Activated T-helper 2 cell treated with anti-CD3 and anti-CD28 coated beads, Interferon-gamma antibody, Interleukin-2, Interleukin-4, amounts not matched to agents 10 μg/mL and 5 μg/mL and 100 μg/mL, durations not matched to agents 14 hours and 24 hours and 36 hours (primary cell): Measurements from ENCODE around the gene MPL. TPM values are rescaled to one million over a fixed set of nuclear protein-coding genes. Genes with fewer than 3 reads are reported as not detected.
A peak's percentile ranks its signal among the peaks of the same experiment; 100 is the strongest.

ENCODE experiments used
- DNase-seq: peaks from one replicate; pipeline ENCODE4 v3.0.0; 2021; ENCODE audit warnings: low spot score
- H3K27ac Mint-ChIP-seq: one replicate; pipeline ENCODE4 v1.8.0; 2021; ENCODE audit warnings: mixed read lengths
- H3K27me3 Mint-ChIP-seq: one replicate; pipeline ENCODE4 v1.8.0; 2021; ENCODE audit warnings: low read depth, mixed read lengths
- H3K36me3 Mint-ChIP-seq: one replicate; pipeline ENCODE4 v1.8.0; 2021; ENCODE audit warnings: low read depth, mixed read lengths
- H3K4me1 Mint-ChIP-seq: one replicate; pipeline ENCODE4 v1.8.0; 2021; ENCODE audit warnings: low read depth, mixed read lengths
- H3K4me3 Mint-ChIP-seq: one replicate; pipeline ENCODE4 v1.8.0; 2021; ENCODE audit warnings: low read depth, mild to moderate bottlenecking, moderate library complexity, mixed read lengths
- H3K9me3 Mint-ChIP-seq: one replicate; pipeline ENCODE4 v1.8.0; 2021; ENCODE audit warnings: mixed read lengths
- intact Hi-C: fragments of 100-400 bp; cut with micrococcal nuclease; formaldehyde crosslinking; loops from one replicate; pipeline ENCODE4 v1.15.1; 2023
- total RNA-seq: library from RNA; stranded (reverse); gene quantifications from 2 replicates; pipeline ENCODE4 v1.2.3, GENCODE V29; 2022

The MPL gene
- total RNA-seq, 1 donor from 2014 or later = not detected

DNA sequence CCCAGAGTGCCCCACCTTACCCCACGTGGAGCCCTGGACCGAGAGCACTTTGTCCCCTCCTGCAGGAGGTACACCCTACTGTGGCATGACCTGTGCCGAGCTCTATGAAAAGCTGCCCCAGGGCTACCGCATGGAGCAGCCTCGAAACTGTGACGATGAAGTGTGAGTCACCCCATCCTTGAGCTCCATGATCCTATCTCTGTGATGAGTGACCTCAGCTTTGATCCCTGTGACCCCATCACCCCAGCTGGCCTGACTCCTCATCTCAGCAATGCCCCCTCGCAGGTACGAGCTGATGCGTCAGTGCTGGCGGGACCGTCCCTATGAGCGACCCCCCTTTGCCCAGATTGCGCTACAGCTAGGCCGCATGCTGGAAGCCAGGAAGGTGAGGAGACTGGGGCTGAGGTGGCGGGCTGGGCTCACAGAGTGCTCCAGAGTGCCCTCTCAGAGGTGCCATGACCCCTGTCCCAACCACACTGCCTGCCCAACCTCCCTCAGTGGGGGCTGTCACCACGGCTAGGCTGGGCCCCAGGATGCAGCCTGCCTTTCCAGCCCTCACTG, 16.2 kb upstream of the MPL start:
- no peak for DNase-seq
- Mint-ChIP-seq H3K36me3 (peaks cover 5% of the 10 kb centered on the region), H3K27me3 (no peaks in the 10 kb centered on the region), H3K27ac (no peak overlapping the region), H3K9me3 (peaks cover 18% of the 10 kb centered on the region), H3K4me3 (no peak overlapping the region), H3K4me1 (peaks cover 16% of the 10 kb centered on the region)
- intact Hi-C loops = no loop called here

- peaks cover 19% of the 10 kb centered on the region for H3K4me1 Mint-ChIP-seq
- DNase-seq = no peak
- H3K27me3 Mint-ChIP-seq = no peaks in the 10 kb centered on the region
- peaks cover 5% of the 10 kb centered on the region for H3K36me3 Mint-ChIP-seq
- H3K27ac Mint-ChIP-seq = no peak overlapping the region
- H3K9me3 Mint-ChIP-seq = peaks cover 23% of the 10 kb centered on the region
- intact Hi-C loops = no loop called here
- H3K4me3 Mint-ChIP-seq = no peak overlapping the region
Observed at GRCh38 chr1:43322506-43322905, 15.1 kb upstream of the MPL start.

- H3K27me3 Mint-ChIP-seq = no peaks in the 10 kb centered on the region
Observed at GRCh38 chr1:43324810-43325209, 12.8 kb upstream of the MPL start.

DNA sequence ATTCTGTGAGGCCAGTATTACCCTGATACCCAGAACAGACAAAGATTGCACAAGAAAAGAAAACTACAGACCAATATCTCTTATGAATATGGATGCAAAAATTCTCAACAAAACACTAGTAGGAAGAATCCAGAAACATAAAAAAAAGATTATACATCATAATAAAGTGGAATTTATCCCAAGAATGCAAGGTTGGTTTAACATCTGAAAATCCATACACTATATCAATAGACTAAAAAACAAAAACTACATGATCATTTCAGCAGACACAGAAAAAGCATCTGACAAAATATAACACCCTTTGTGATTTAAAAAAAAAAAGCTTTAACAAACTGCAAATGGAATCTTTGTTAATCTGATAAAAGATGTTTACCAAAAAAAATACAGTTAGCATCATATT, 12.2 kb upstream of the MPL start:
- intact Hi-C loops = no loop called here
- H3K27me3 Mint-ChIP-seq = no peaks in the 10 kb centered on the region
- H3K36me3 Mint-ChIP-seq = peaks cover 5% of the 10 kb centered on the region
- peaks cover 19% of the 10 kb centered on the region for H3K4me1 Mint-ChIP-seq
- H3K9me3 Mint-ChIP-seq = peaks cover 28% of the 10 kb centered on the region
- no peak overlapping the region for H3K4me3 Mint-ChIP-seq
- DNase-seq = no peak
- no peak overlapping the region for H3K27ac Mint-ChIP-seq

More at GRCh38 chr1:43324810-43325209, 12.8 kb upstream of the MPL start:
- Mint-ChIP-seq H3K9me3 (peaks cover 28% of the 10 kb centered on the region), H3K4me3 (no peak overlapping the region), H3K4me1 (peaks cover 16% of the 10 kb centered on the region), H3K36me3 (peaks cover 5% of the 10 kb centered on the region), H3K27ac (no peak overlapping the region)
- intact Hi-C loops = no loop called here
- DNase-seq = no peak

DNA sequence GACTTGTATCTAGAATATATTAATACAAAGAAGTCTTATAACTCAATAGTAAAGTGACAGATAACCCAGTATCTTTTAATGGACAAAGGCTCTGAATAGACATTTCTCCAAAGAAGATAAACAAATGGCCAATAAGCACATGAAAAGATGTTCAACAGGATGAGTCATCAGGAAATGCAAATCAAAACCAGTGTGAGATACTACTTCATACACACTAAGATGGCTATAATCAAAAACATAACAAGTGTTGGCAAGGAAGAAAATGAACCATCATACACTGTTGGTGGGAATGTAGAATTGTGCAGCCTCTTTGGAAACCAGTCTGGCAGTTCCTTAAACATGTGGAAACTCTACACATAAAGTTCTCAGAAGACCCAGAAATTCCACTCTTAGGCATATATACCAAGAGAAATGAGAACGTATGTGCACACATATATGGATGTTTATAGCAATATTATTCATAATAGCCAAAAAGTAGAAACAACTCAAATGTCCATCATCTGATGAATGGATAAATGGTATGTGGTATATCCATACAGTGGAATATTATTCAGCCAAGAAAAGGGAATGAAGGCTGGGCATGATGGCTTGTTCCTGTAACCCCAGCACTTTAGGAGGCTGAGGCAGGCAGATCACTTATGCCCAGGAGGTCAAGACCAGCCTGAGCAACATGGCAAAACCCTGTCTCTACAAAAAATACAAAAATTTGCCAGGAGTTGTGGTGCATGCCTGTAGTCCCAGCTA, 9.9 kb upstream of the MPL start:
- DNase-seq = no peak
- H3K4me1 Mint-ChIP-seq = peaks cover 25% of the 10 kb centered on the region
- intact Hi-C loops = no loop called here
- H3K27ac Mint-ChIP-seq = no peak overlapping the region
- no peaks in the 10 kb centered on the region for H3K27me3 Mint-ChIP-seq
- peaks cover 28% of the 10 kb centered on the region for H3K9me3 Mint-ChIP-seq
- peaks cover 5% of the 10 kb centered on the region for H3K36me3 Mint-ChIP-seq
- no peak overlapping the region for H3K4me3 Mint-ChIP-seq

DNA sequence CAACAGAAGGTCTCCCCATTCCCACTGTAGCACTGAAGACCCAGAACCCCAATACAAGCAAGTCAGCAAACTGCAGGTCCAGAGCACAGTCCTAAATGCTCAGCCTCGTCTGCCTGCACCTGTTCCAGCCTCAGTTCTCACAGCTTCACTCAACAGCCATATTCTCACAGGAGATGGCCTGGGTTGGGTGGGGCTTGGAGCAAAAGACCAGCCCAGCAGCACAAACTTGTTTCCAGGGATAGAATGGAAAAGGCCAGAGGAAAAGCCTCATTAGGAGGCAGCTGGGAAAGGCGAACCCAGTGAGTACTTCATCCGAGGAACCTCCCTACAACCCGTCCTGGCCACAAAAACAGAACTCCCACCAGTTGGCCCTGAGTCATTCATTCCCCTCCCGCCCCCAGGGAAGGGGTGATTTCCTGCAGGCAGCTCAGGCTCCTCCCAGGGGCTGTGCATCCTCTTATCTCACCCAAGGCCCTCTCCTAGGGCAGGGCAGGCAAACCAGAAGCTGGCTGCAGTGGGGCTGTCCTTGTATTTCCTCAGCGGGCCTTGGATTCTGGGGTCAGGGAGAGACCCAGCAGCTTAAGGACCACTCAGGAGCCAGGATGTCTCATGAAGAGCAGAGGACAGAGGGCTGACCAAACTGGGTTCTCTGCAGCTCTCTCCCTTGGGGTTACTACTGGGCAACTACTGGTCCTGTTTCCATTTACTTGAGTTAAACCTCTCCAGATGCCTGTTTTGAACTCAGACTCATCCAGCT, 7.4 kb upstream of the MPL start:
- DNase-seq = no peak
- no peaks in the 10 kb centered on the region for H3K27me3 Mint-ChIP-seq
- intact Hi-C loops = loop anchor here (2.0 kb wide), 2 partner anchors 15 to 35 kb away; no protein-coding TSS in a partner anchor
- H3K36me3 Mint-ChIP-seq = no peaks in the 10 kb centered on the region
- no peak overlapping the region for H3K4me3 Mint-ChIP-seq
- peak overlapping the region; percentile 65 for H3K27ac Mint-ChIP-seq
- peaks cover 22% of the 10 kb centered on the region for H3K4me1 Mint-ChIP-seq
- peaks cover 17% of the 10 kb centered on the region for H3K9me3 Mint-ChIP-seq

DNA sequence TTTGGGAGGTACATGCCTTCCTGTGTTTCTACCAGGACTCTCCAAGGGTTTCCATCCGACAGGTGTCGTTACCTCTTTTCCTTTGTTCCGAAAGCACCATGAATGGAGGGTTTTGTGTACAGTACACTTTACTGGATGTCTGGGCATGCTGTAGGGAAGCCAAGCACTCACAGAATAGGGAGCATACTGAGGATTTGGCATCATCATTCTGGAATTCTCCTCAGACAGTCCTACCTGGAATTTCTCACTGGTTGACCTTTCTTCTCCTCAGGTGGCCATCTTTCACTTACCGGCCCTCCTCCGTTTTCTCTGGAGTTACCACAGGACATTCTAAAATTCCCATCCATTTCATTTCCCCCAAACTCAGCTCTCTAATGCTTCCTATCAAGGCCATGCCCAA, 5.9 kb upstream of the MPL start:
- Mint-ChIP-seq H3K36me3 (no peaks in the 10 kb centered on the region), H3K27ac (no peak overlapping the region), H3K27me3 (no peaks in the 10 kb centered on the region), H3K4me1 (peaks cover 22% of the 10 kb centered on the region), H3K9me3 (peaks cover 10% of the 10 kb centered on the region), H3K4me3 (no peak overlapping the region)
- intact Hi-C loops = loop anchor here (2.0 kb wide), 2 partner anchors 13 to 37 kb away; no protein-coding TSS in a partner anchor
- no peak for DNase-seq

DNA sequence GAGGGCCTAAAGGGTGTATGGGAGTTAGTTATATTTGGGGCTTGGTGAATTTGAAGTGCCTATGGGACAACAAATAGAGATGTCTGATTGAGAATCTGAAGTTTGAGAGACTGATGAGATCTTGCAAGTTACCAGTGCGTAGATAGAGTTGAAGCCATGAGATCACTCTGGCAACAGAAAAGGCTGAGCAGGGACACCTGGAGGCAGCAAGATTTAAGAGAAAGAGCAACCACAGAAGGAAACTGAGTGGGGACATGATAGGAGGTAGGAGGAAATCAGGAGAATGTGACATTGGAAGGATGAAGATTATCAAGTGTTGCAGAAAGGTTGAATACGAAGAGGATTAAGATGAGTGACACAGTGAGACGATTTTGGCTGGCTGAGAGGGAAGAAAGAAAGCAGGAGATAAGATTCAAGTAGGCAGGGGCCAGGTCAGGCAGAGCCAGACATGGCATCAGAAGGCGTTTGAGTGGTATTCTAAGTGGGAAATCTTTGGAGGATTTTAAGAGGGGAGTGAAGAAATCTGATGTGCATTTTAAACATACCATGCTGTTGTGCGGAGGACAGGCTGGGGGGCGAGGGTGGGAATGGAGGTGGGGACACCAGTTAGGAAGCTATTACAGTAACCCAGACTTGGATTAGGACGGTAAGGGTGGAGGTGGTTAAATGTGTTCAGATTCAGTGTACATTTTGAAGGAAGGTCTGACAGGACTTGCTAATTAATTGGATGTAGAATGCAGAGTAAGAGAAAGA, 3.0 kb upstream of the MPL start:
- Mint-ChIP-seq H3K27ac (peak overlapping the region; percentile 1), H3K9me3 (no peaks in the 10 kb centered on the region), H3K4me3 (no peak overlapping the region), H3K27me3 (no peaks in the 10 kb centered on the region), H3K4me1 (peaks cover 13% of the 10 kb centered on the region), H3K36me3 (no peaks in the 10 kb centered on the region)
- DNase-seq = no peak
- intact Hi-C loops = no loop called here

DNA sequence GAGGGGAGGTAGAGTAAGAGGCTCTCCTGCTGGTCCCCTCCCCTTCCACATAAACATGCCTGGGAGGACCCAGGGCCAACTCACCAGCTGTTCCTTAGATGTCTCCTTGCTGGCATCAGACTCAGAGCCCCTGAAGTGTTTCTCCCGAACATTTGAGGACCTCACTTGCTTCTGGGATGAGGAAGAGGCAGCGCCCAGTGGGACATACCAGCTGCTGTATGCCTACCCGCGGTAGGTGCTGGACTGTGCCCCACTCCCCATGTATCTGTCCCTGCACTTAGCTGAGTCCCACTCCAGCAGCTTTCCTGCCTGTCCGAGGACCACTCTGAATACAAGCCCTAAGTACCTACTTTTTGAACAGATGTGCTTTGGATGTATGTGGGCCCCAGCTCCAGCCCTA, 383 bp downstream of the MPL start:
- no peak for DNase-seq
- no peak overlapping the region for H3K4me3 Mint-ChIP-seq
- no peaks in the 10 kb centered on the region for H3K9me3 Mint-ChIP-seq
- H3K27me3 Mint-ChIP-seq = no peaks in the 10 kb centered on the region
- H3K36me3 Mint-ChIP-seq = no peaks in the 10 kb centered on the region
- no peak overlapping the region for H3K27ac Mint-ChIP-seq
- no peaks in the 10 kb centered on the region for H3K4me1 Mint-ChIP-seq
- intact Hi-C loops = no loop called here

- no peak overlapping the region for H3K4me3 Mint-ChIP-seq
- DNase-seq = no peak
Observed at GRCh38 chr1:43339584-43340232, 2.1 kb downstream of the MPL start.

GRCh38 chr1:43340559-43340958, 2.9 kb downstream of the MPL start:
- no peaks in the 10 kb centered on the region for H3K36me3 Mint-ChIP-seq
- no peak overlapping the region for H3K27ac Mint-ChIP-seq
- no peaks in the 10 kb centered on the region for H3K27me3 Mint-ChIP-seq
- no peak for DNase-seq
- no peaks in the 10 kb centered on the region for H3K9me3 Mint-ChIP-seq
- intact Hi-C loops = no loop called here
- H3K4me1 Mint-ChIP-seq = peaks cover 15% of the 10 kb centered on the region
- H3K4me3 Mint-ChIP-seq = no peak overlapping the region

More at GRCh38 chr1:43339584-43340232, 2.1 kb downstream of the MPL start:
- Mint-ChIP-seq H3K36me3 (no peaks in the 10 kb centered on the region), H3K27me3 (no peaks in the 10 kb centered on the region), H3K4me1 (peaks cover 10% of the 10 kb centered on the region), H3K9me3 (no peaks in the 10 kb centered on the region), H3K27ac (no peak overlapping the region)
- intact Hi-C loops = no loop called here

DNA sequence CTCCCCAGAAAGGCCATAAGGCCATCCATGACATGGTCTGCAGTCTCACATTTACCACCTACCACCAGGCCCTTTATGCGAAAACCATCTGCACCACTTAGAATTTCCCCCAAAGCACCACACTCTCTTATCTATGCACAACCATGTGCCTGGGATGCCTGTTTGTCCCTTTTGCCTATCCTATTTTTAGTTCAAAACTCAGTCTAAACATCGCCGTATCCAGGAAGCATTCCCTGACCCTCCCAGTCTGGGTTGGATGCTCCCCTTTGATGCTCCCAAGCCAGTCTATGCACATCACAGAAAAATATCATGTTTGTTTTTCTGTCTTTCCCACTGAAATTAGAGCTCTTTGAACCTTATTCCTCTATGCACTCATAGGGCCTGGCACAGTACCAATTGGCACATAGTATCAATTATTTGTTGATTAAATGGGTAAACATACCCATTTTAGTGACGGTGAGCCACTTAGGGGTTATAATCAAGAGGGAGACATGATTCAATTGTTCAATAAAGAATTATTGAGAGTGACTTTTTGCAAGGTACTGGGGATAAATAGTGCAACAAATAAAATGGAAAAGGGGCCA, 6.7 kb downstream of the MPL start:
- no peaks in the 10 kb centered on the region for H3K9me3 Mint-ChIP-seq
- H3K27me3 Mint-ChIP-seq = no peaks in the 10 kb centered on the region
- intact Hi-C loops = loop anchor here (2.0 kb wide), 1 partner anchor 14 kb away; no protein-coding TSS in a partner anchor
- H3K4me3 Mint-ChIP-seq = no peak overlapping the region
- no peaks in the 10 kb centered on the region for H3K36me3 Mint-ChIP-seq
- DNase-seq = no peak
- H3K4me1 Mint-ChIP-seq = peaks cover 22% of the 10 kb centered on the region
- peak overlapping the region; percentile 31 for H3K27ac Mint-ChIP-seq
